IPS DF 4.7 (cell line): ENCODE measurements around the gene DOCK9.

ENCODE experiments used
- DNase-seq: peaks from one replicate; pipeline ENCODE4 v3.0.0-alpha.2; 2013; ENCODE audit warnings: low spot score; ENCODE audit errors: extremely low read depth

DOCK9 gene

GRCh38 chr13:98798849-98799645 lies 178.8 kb downstream of the DOCK9 start:
- DNase-seq, result no peak

GRCh38 chr13:98797456-98797855 lies 180.4 kb downstream of the DOCK9 start:
- DNase-seq, result no peak

- no peak for DNase-seq
Measured at GRCh38 chr13:98796798-98797197, 181.1 kb downstream of the DOCK9 start.

GRCh38 chr13:98796191-98796590 lies 181.7 kb downstream of the DOCK9 start:
- DNase-seq, result no peak

GRCh38 chr13:98795220-98795619 lies 182.6 kb downstream of the DOCK9 start:
- no peak for DNase-seq

- no peak for DNase-seq
Measured at GRCh38 chr13:98794498-98794897, 183.4 kb downstream of the DOCK9 start.

- DNase-seq, result no peak
Measured at GRCh38 chr13:98792785-98793495, 184.9 kb downstream of the DOCK9 start.

- DNase-seq, result no peak
Measured at GRCh38 chr13:98792321-98792720, 185.5 kb downstream of the DOCK9 start.

- DNase-seq, result no peak
Measured at GRCh38 chr13:98791611-98792010, 186.3 kb downstream of the DOCK9 start.

- no peak for DNase-seq
Measured at GRCh38 chr13:98787996-98788395, 189.9 kb downstream of the DOCK9 start.

- no peak for DNase-seq
Measured at GRCh38 chr13:98787173-98787572, 190.7 kb downstream of the DOCK9 start.

GRCh38 chr13:98786023-98786422 lies 191.8 kb downstream of the DOCK9 start:
- DNase-seq, result no peak

- no peak for DNase-seq
Measured at GRCh38 chr13:98785405-98785804, 192.5 kb downstream of the DOCK9 start.

GRCh38 chr13:98784666-98785065 lies 193.2 kb downstream of the DOCK9 start:
- DNase-seq, result no peak

GRCh38 chr13:98783856-98784478 lies 193.9 kb downstream of the DOCK9 start:
- no peak for DNase-seq

GRCh38 chr13:98782654-98783053 lies 195.2 kb downstream of the DOCK9 start:
- DNase-seq, result no peak

GRCh38 chr13:98781905-98782304 lies 196.0 kb downstream of the DOCK9 start:
- DNase-seq, result no peak

GRCh38 chr13:98781470-98781869 lies 196.4 kb downstream of the DOCK9 start:
- DNase-seq, result no peak

GRCh38 chr13:98781045-98781444 lies 196.8 kb downstream of the DOCK9 start:
- DNase-seq, result no peak

GRCh38 chr13:98780451-98780850 lies 197.4 kb downstream of the DOCK9 start:
- no peak for DNase-seq

GRCh38 chr13:98779695-98780094 lies 198.2 kb downstream of the DOCK9 start:
- DNase-seq, result no peak

GRCh38 chr13:98778749-98779148 lies 199.1 kb downstream of the DOCK9 start:
- no peak for DNase-seq
